ENCODE data around the gene SLFN5. TPM values are rescaled to one million over a fixed set of nuclear protein-coding genes. Genes with fewer than 3 reads are reported as not detected.
A peak's percentile ranks its signal among the peaks of the same experiment; 100 is the strongest.
"Not testable (repeated sequence)": the region's sequence is repeated elsewhere in the genome, so short reads cannot be mapped to it uniquely, and the experiment has no call there.

SLFN5 gene
- polyA plus RNA-seq, 12 donors: 5.4 to 10.9 (median 6.2) TPM; not detected in 1

DNA sequence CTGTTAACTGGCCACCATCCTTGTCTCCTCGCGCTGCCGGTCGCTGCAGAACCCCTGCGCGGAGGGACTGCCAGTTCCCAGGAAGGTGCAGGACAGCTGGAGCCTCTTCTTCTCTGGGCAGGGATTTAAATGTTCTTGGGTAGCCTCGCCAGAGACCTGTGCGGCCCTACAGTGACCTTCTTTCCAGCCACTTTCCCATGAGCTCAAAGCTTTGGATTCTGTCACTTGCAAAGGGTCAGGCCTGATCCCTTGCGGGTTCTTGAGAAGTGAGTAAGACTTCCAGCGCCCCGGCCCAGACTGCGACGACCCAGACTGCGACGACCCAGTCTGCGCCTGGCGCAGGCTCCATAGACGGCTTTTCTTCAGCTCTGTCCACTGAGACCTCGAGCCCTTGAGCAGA lies 1.4 kb upstream of the SLFN5 start:
- DNase-seq: no peak

DNA sequence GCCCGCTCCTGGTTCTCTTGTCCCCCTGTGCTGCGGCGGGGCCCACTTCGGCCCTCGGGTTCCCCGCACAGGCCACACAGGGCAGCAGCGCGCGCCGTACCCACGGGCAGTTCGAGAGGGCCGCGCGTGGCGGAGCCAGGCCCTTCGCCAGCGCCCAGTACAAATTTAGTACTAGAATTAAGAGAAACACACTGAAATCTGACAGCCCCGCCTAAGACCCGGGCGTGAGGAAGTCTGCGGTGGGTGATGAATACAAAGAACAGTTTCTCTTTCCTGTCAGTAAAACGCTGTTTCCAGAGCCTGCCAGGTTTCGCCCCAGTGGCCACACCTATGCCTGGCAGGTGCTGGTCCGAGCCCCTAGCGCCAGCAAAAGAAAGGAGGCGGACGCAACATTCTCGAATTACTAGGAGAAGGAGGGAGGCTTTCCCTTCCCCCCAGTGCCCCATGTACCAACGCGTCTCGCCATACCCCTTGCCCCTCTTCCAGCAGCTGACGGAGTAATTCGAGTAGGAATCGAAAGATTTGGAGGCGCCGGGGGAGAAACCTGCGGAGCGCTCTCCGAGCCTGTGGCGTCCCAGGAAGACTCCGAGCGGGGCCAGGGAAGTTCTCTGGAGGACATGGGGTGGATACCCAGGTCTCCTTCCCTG lies 591 bp upstream of the SLFN5 start:
- peak; percentile 38 for DNase-seq

DNA sequence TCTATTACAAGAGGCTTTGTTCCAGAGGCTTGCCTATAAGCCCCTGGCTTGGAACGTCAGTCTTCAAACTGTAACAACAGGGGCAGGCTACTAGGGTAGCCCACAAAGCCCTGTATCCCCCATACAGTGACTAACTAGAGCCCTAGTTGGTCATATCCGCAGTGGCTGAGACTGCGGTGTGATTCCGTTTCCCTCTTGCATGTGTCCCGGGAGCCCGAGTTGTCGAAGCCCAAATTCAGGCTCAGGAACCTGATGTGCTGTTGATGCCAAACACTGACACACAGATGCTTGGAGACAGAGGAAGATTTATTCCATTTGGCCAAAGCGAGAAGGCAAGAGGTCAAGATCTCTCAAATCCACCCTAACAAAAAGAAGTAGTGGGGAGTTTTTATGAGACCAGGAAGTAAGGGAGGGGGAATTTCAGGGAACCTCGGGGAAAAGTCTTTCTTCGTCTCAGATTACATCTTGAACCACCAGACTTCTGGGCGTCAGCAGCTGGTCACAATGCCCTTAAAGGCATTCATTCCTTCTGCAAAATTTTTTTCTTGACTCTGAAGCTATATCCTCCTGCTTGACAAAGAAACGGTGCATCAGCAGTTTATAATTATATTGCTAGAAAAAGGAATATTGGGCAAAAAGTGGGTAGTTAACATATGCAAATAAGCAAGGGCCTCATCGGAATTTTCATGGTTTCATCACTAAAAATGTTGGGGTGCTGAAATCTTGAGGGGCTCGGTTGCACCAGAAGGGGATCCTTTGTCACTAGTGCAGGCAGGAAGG lies 879 bp downstream of the SLFN5 start:
- DNase-seq: peak; percentile 45

DNA sequence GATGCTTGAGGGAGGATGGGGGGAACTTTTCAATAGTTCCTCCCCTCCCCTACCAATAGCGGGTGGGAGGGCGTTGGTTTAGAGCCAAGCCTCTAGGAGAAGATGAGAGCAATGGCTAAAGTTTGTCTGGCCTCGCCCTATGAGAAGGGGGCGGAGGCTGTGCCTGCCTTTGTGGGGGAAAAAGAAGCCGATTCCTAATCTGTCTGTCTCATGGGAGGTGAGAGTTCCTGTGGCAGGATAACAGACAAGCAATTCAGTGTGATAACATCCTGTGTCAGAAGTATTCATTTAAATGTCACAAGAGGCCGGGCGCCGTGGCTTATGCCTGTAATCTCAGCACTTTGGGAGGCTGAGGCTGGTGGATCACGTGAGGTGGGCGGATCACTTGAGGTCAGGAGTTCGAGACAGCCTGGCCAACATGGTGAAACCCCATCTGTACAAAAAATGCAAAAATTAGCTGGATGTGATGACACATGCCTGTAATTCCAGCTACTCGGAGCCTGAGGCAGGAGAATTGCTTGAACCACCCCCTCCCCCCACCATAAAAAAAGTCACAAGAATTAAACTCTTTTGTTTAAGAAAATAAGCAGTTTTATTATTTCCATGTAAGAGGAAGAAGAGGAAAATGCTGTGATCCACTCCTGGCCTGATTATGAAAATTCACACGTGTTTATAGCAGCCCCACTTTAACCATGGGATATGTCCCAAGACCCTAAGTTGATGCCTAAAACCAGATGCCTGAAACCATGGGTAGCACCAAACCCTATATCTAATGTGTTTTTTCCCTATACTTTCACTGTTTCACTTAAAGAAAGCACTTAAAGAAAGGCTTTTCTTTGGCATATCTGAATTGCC lies 1.7 kb downstream of the SLFN5 start:
- DNase-seq: peak; percentile 15

DNA sequence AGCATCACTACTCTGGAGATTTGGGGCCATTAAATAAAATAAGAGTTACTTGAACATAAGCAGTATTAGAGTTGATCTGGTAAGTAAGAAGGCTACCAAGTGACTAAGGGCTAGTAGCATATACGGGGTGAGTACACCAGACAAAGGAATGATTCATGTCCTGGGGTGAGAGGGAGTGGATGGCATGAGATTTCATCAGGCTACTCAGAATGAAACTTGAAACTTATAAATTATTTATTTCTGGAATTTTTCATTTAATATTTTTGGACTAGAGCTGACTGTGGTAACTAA lies 2.3 kb downstream of the SLFN5 start:
- DNase-seq: no peak

DNA sequence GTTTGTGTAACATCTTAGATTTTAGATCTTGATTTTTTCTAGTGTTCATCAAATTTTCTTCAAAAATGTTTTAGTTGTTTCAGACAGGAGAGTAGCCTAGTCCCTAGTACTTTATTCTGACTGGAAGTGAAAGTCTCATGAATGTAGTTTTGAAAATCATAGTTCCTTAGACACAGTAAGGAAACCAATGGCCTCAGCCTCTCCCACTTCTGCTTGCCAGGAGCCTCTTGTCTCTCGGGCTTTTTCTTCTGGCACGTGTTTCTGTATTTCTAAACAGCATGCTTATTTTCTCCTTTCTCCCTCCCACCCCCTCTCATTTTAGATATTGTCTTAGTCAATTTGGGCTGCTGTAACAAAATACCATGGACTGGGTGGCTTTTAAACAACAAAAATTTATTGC lies 9.8 kb downstream of the SLFN5 start:
- DNase-seq: peak; percentile 18

DNA sequence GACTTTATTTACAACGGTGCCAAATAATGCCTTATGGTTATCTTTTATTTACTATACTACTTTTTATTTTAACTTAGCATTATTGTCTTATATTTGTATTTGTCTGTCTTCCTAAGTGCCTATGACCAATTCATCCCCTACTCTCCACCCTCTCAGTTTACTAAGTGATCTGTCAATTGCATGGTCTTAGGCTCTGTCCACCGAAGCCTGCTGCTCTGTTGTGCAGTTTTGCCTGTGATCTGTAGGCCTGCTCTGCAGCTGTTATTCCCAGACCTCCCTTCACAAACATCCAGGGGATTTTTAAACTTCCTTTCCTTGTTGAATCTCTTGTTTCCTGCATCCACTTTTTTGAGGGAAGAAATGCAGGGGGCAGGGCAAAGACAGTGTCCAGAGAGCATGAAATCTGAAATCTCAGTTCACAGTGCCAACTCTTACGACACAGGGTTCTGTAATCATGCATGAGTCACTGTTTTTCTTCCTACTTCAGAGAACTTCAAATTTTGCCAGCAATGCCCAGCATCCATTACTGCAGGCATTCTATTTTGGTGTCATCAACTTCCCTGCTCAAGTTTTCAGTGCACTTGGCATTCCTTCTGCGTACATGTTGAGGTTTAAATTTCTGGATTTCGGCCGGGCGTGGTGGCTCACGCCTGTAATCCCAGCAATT lies 11.4 kb downstream of the SLFN5 start:
- DNase-seq: peak; percentile 52

DNA sequence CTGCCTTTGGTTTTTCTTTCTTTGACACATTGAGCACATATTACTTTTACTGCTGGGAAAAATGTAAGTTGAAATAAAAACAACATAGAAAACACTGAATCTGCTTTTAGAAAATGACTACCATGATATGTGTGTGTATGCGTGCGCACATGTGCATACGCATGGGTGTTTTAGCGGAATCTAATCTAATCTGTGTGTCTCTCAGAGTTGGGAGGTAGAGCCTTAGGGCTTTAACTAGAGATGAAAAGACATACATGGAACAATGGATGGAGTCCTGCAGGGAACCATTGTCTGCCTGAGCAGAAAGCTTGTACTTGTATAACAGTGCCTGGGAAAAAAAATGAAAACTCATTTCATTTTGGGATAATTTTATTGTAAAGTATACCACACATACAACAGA lies 12.4 kb downstream of the SLFN5 start:
- no peak for DNase-seq

DNA sequence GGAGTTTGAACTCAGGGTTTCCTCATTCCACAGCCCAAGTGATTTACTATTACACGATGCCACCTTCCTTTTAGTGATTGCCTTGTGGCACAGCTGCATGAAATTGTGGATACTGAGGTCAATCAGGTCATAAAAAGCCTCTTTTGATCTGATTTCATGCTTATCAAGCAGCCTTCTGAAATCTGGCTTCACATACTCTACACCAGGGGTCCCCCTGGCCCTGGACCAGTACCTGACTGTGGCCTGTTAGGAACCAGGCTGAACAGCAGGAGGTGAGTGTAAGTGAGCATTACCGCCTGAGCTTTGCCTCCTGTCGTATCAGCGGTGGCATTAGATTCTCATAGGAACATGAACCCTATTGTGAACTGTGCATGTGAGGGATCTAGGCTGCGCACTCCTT lies 13.8 kb downstream of the SLFN5 start:
- no peak for DNase-seq

DNA sequence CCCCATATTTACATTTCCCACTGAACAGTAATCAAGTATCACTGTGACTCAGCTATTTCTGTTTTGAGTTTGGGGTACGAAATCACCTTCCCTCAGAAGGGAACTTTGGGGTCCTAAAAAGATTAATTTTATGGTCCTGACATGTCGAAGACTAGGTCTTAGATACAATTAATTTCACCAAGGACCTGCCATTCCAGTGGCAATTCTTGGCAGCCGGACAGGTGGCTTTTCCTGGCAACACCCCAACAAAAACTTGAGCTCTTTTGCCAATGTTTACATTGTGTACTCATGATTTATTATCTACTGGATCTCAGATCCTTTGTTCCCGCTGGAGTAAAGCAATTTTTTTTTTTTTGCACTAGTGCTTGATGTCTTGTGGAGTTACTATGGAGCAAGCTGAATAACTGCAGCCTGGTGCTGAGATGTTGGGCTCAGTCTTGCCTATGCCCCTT lies 14.4 kb downstream of the SLFN5 start:
- DNase-seq: no peak

DNA sequence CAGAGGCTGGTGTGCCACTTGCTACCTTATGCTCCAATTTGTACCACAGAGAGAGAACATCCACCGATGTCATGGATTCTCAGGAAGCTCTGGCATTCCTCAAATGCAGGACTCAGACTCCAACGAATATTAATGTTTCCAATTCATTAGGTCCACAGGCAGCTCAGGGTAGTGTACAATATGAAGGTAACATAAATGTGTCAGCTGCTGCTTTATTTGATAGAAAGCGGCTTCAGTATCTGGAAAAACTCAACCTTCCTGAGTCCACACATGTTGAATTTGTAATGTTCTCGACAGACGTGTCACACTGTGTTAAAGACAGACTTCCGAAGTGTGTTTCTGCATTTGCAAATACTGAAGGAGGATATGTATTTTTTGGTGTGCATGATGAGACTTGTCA lies 16.1 kb downstream of the SLFN5 start:
- DNase-seq: no peak

DNA sequence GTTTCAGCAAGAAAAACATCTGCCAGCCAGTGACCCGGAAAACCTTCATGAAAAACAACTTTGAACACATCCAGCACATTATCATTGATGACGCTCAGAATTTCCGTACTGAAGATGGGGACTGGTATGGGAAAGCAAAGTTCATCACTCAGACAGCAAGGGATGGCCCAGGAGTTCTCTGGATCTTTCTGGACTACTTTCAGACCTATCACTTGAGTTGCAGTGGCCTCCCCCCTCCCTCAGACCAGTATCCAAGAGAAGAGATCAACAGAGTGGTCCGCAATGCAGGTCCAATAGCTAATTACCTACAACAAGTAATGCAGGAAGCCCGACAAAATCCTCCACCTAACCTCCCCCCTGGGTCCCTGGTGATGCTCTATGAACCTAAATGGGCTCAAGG lies 22.2 kb downstream of the SLFN5 start:
- no peak for DNase-seq

DNA sequence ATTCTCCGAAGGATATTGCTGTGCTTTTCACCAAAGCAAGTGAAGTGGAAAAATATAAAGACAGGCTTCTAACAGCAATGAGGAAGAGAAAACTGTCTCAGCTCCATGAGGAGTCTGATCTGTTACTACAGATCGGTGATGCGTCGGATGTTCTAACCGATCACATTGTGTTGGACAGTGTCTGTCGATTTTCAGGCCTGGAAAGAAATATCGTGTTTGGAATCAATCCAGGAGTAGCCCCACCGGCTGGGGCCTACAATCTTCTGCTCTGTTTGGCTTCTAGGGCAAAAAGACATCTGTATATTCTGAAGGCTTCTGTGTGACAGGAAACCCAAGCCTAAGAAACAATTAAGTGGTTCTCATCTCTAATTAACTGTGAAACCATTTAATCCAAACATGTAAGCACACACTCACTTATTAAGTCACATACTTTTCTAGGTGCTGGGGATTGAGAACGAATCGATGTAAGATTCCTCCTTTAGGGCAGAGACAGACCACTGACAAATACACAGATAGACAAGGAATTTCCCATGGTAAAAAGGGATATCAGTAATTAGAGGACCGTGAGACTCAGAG lies 22.8 kb downstream of the SLFN5 start:
- no peak for DNase-seq

DNA sequence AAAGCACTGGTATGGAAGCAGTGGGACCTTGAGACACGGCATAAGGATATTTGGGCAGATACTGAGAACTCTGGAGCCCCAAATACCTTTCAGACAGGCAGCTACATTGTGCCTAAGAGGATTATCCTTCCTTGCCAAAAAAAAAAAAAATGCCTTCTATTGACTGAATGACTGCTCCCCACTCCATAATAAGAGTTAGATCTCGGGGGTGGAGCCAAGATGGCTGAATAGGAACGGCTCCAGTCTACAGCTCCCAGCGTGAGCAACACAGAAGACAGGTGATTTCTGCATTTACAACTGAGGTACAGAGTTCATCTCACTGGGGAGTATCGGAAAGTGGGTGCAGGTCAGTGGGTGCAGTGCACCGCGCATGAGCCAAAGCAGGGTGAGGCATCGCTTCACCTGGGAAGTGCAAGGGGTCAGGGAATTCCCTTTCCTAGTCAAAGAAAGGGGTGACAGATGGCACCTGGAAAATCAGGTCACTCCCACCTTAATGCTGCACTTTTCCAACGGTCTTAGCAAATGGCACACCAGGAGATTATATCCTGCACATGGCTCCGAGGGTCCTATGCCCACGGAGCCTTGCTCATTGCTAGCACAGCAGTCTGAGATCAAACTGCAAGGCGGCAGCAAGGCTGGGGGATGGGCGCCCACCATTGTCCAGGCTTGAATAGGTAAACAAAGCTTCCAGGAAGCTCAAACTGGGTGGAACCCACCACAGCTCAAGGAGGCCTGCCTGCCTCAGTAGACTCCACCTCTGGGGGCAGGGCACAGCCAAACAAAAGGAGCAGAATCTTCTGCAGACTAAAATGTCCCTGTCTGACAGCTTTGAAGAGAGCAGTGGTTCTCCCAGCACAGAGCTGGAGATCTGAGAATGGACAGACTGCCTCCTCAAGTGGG lies 31.5 kb downstream of the SLFN5 start:
- DNase-seq: not testable (repeated sequence)

DNA sequence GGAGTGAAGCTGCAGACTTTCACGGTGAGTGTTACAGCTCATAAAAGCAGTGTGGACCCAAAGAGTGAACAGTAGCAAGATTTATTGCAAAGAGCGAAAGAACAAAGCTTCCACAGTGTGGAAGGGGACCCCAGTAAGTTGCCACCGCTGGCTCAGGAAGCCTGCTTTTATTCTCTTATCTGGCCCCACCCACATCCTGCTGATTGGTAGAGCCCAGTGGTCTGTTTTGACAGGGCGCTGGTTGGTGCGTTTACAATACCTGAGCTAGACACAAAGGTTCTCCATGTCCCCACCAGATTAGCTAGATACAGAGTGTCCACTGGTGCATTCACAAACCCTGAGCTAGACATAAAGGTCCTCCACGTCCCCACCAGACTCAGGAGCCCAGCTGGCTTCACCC lies 35.6 kb downstream of the SLFN5 start:
- DNase-seq: not testable (repeated sequence)

DNA sequence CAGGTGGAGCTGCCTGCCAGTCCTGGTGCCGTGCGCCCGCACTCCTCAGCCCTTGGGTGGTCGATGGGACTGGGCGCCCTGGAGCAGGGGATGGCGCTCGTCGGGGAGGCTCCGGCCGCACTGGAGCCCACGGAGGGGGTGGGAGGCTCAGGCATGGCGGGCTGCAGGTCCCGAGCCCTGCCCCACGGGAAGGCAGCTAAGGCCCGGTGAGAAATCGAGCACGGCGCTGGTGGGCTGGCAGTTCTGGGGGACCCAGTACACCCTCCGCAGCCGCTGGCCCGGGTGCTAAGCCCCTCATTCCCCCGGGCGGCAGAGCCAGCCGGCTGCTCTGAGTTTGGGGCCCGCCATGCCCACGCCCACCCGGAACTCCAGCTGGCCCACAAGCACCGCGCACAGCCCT lies 36.0 kb downstream of the SLFN5 start:
- DNase-seq: not testable (repeated sequence)

DNA sequence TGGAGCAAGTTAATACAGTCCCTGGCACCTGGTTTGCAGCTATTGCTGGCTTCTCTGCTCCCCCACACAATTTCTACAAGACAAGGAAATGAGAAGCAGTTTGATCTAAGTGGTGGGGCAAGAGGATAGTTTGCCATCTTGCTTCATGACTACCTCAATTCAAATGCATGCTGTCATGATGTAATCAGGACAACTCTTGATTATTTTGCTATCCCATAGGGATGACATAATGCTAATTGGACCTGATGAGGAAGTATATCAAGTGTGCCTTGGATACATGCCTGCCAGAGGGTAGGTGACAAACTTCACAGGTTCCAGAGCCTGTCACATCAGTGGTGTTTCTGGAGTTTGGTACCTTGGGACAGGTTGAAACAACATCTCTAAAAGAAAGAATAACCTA lies 40.9 kb downstream of the SLFN5 start:
- DNase-seq: no peak

DNA sequence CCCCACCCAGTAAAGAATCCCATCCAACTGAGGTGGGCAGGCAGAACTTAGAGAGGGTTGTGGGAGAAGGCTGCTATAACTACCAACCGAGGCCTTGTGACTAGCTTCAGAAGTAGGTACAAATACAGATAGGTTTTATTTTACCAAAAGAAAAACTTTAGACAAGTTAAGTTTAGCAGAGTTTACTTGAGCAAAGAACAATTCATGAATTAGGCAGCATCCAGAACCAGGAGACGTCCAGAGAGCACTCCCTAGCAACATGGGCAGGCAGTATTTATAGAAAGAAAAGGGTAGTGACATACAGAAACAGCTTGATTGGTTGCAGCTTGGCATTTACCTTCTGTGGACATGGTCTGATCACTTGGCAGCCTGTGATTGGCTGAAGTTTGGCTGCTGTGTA lies 42.1 kb downstream of the SLFN5 start:
- DNase-seq: no peak

DNA sequence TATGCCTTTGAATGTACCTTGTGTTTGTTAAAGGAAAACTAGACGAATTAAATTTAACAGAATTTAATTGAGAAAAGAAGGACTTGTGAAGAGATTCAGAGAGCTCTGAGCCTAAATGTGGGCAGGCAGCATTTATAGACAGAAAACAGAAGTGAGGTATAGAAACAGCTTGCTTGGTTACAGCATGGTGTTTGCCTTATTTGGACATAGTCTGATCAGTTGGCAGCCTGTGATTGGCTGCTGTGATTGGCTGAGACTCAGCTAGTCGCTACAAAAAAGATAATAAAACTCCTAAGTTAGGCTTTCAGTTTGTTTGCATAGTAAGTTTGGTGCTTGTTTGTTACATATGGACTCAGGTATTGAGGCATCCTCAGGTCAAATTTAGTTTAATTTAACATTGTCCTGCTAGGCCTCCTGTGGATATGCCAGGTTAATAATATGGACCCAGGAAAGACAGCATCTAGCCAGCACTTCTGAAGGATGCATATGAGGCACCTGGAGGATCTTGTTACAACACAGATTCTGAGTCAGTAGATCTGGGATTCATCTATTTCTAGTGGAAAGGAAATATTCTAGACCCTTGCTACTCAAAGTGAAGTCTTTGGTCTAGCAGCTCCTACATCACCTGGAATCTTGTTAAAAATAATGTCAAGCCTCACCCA lies 43.4 kb downstream of the SLFN5 start:
- DNase-seq: no peak

DNA sequence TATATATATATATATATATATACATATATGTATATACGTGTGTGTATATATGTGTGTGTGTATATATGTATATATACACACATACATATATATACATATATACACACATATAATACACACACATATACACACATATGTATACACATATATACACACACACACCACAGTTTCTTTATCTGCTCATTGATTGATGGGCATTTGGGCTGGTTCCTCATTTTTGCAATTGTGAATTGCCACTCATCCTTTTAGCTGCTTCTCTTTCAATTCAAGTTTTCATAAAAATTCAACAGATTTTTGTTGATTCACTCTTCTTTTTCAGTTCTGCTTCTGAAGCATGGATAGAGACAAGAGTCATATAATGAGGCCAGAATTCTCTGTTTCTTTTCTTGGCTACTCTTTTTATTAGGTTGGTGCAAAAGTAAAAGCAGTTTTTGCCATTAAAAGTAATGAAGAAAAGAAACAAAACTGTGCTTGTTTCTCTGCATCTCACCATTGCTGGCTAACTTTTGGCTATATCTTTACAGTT lies 44.5 kb downstream of the SLFN5 start:
- no peak for DNase-seq

All from muscle of arm (tissue), 12 donors.